CD4-positive, alpha-beta T cell (primary cell): ENCODE results near the gene TTC33. TPM values are rescaled to one million over a fixed set of nuclear protein-coding genes. Genes with fewer than 3 reads are reported as not detected.

Experiments
- ATAC-seq: fragments of 200-7000 bp; cut with Tn5 transposase; one replicate; pipeline ENCODE4 v1.10.0; 2022; ENCODE audit warnings: mild to moderate bottlenecking; ENCODE audit not compliant: poor library complexity
- CTCF ChIA-PET: fragments of 350-600 bp; sonication (Branson Sonifier 250); formaldehyde crosslinking; loops from one replicate; lab custom pipeline; 2021; ENCODE audit warnings: antibody characterized with exemption, inconsistent platforms; lab: Charles Lee
- POLR2A ChIA-PET: fragments of 350-600 bp; sonication (Branson Sonifier 250); formaldehyde crosslinking; loops from one replicate; lab custom pipeline; 2021; ENCODE audit warnings: antibody characterized with exemption, inconsistent platforms; lab: Charles Lee
- DNase-seq, 14 experiments: peaks; one replicate each; pipeline ENCODE4 v3.0.0-alpha.2; 2013 to 2020; ENCODE audit warnings: mixed read lengths in 2 of 14
- H3K27ac ChIP-seq, 2 donors: one replicate each; pipeline versions ENCODE4 v1.5.1 to v1.7.0; 2013; ENCODE audit warnings: low read length in 2 of 2, low read depth in 1 of 2, mild to moderate bottlenecking in 1 of 2
- H3K27me3 ChIP-seq, 2 experiments: 1 replicate in 1 of 2; 2 replicates in 1 of 2; pipeline versions ENCODE4 v1.6.1 to v1.7.0; 2013; ENCODE audit warnings: low read length in 2 of 2, control low read depth in 1 of 2, mild to moderate bottlenecking in 1 of 2, moderate library complexity in 1 of 2; ENCODE audit not compliant: insufficient read depth in 2 of 2, control insufficient read depth in 1 of 2
- H3K36me3 ChIP-seq: one replicate; pipeline ENCODE4 v1.6.1; 2013; ENCODE audit warnings: low read length, control low read depth; ENCODE audit not compliant: insufficient read depth
- H3K4me1 ChIP-seq: one replicate; pipeline ENCODE4 v1.6.1; 2013; ENCODE audit warnings: low read length, control low read depth; ENCODE audit not compliant: insufficient read depth
- H3K4me3 ChIP-seq: one replicate; pipeline ENCODE4 v1.5.1; 2013; ENCODE audit warnings: mild to moderate bottlenecking, low read length, moderate library complexity
- H3K9me3 ChIP-seq, 2 experiments: 1 replicate in 1 of 2; 2 replicates in 1 of 2; pipeline versions ENCODE4 v1.6.1 to v1.7.0; 2013; ENCODE audit warnings: low read length in 2 of 2, mild to moderate bottlenecking in 2 of 2, control low read depth in 1 of 2, moderate library complexity in 1 of 2; ENCODE audit not compliant: control insufficient read depth in 1 of 2, insufficient read depth in 1 of 2
- H3K27ac Mint-ChIP-seq: one replicate; pipeline ENCODE4 v1.8.0; 2020; ENCODE audit warnings: mixed read lengths
- H3K27me3 Mint-ChIP-seq: one replicate; pipeline ENCODE4 v1.8.0; 2021; ENCODE audit warnings: mixed read lengths
- H3K36me3 Mint-ChIP-seq: one replicate; pipeline ENCODE4 v1.8.0; 2021; ENCODE audit warnings: low read depth, mixed read lengths
- H3K4me1 Mint-ChIP-seq: one replicate; pipeline ENCODE4 v1.8.0; 2021; ENCODE audit warnings: low read depth, mixed read lengths
- H3K4me3 Mint-ChIP-seq: one replicate; pipeline ENCODE4 v1.8.0; 2020; ENCODE audit warnings: mild to moderate bottlenecking, mixed read lengths
- H3K9me3 Mint-ChIP-seq: one replicate; pipeline ENCODE4 v1.8.0; 2020; ENCODE audit warnings: mixed read lengths
- CTCF ChIP-seq: fragments of 200-600 bp; IDR thresholded peaks from one replicate; pipeline ENCODE4 v1.8.0; 2022; ENCODE audit warnings: antibody characterized with exemption, mild to moderate bottlenecking
- intact Hi-C, 2 experiments: fragments of 100-400 bp; cut with DNase I in 1 of 2; cut with micrococcal nuclease in 1 of 2; formaldehyde crosslinking; loops; one replicate each; pipeline versions ENCODE4 v1.15.1 to v1.9.0; 2023 to 2025; cut with DNase I, micrococcal nuclease
- total RNA-seq, 174 experiments: library from RNA in 2 of 174; stranded (reverse) in 2 of 174; gene quantifications; one replicate each; pipeline ENCODE4 v1.2.3 and lab custom pipeline; 2021 to 2026

Gene TTC33
- total RNA-seq, 2 experiments from 2014 or later = 8.7 to 12.0 TPM

GRCh38 chr5:40616781-40617180 lies 139.0 kb downstream of the TTC33 start:
- no peaks in the 10 kb centered on the region for H3K36me3 ChIP-seq
- no peak overlapping the region for H3K4me3 ChIP-seq
- no peak overlapping the region for H3K4me3 Mint-ChIP-seq
- intact Hi-C loops = no loop called here
- POLR2A ChIA-PET = no interaction called here
- H3K27ac Mint-ChIP-seq = no peak overlapping the region
- no peaks in the 10 kb centered on the region for H3K9me3 ChIP-seq
- ATAC-seq (no peak), DNase-seq (peak in 2 of 14 experiments; percentile 32 to 41)
- peaks cover 46% of the 10 kb centered on the region for H3K4me1 Mint-ChIP-seq
- no peaks in the 10 kb centered on the region for H3K36me3 Mint-ChIP-seq
- H3K9me3 Mint-ChIP-seq = no peaks in the 10 kb centered on the region
- peaks cover 3% of the 10 kb centered on the region for H3K4me1 ChIP-seq
- H3K27ac ChIP-seq = no peak overlapping the region
- CTCF ChIA-PET = interaction anchor here (0.9 kb wide), 1 partner anchor 9 kb away, joined by 4 read pairs; no protein-coding TSS in a partner anchor
- no peaks in the 10 kb centered on the region for H3K27me3 ChIP-seq
- H3K27me3 Mint-ChIP-seq = no peaks in the 10 kb centered on the region
- no peak for TF ChIP-seq CTCF

GRCh38 chr5:40615586-40616170 lies 140.1 kb downstream of the TTC33 start:
- no peaks in the 10 kb centered on the region for H3K27me3 ChIP-seq
- Mint-ChIP-seq H3K36me3 (no peaks in the 10 kb centered on the region), H3K4me1 (peaks cover 41% of the 10 kb centered on the region), H3K9me3 (peaks cover 3% of the 10 kb centered on the region), H3K4me3 (peak overlapping the region; percentile 49), H3K27me3 (no peaks in the 10 kb centered on the region), H3K27ac (peak overlapping the region; percentile 67)
- ChIA-PET CTCF (no interaction called here), POLR2A (interaction anchor here (0.6 to 1.0 kb wide), 5 partner anchors 12 to 68 kb away, joined by 3 read pairs; partner anchors contain the start of gene PTGER4)
- H3K4me3 ChIP-seq = no peak overlapping the region
- peak; percentile 58 for ATAC-seq
- DNase-seq = peak in 3 of 14 experiments; percentile 23 to 49 (median 27)
- TF ChIP-seq CTCF = no peak
- peak overlapping the region in 1 of 2 donors; percentile 22 for H3K27ac ChIP-seq
- intact Hi-C loops = no loop called here
- no peaks in the 10 kb centered on the region for H3K9me3 ChIP-seq
- H3K4me1 ChIP-seq = peaks cover 3% of the 10 kb centered on the region
- H3K36me3 ChIP-seq = no peaks in the 10 kb centered on the region

DNA sequence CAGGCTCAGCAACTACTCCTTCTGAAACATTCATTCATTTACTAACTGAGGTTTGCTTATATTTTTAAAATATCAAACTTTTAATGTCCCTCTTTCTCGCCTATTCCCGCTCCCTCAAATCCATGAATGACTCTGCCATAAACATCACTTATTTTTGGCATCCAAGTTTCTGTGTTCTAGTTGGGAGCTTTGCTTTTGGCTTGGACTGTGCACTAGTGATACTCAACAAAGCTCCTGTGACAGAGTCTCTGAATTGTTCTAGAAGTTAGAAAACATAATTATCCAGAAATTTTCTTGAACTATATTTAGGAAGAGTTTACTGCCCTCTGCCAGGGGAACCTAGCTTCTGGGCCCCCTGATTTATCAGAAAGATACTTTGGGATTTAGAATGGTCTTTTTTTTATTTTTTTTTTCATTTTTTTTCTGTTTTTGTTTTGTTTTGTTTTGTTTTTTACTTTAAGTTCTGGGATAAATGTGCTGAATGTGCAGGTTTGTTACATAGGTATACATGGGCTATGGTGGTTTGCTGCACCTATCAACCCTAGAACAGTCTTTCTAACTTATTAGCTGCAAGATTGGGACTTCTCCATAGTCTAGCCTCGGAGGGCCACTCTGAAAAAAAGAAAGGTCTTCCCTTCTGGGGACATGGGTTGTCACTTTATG lies 140.7 kb downstream of the TTC33 start:
- H3K27ac ChIP-seq = no peak overlapping the region
- no peak for DNase-seq

More for the DNA sequence above, 140.7 kb downstream of the TTC33 start:
- no peaks in the 10 kb centered on the region for H3K36me3 Mint-ChIP-seq
- no peaks in the 10 kb centered on the region for H3K36me3 ChIP-seq
- ChIA-PET CTCF (no interaction called here), POLR2A (interaction anchor here (0.6 to 1.1 kb wide), 7 partner anchors 8 to 69 kb away, joined by 3 read pairs; partner anchors contain the start of gene PTGER4)
- H3K4me1 ChIP-seq = peaks cover 3% of the 10 kb centered on the region
- H3K4me3 Mint-ChIP-seq = peak overlapping the region; percentile 49
- intact Hi-C loops = no loop called here
- peak overlapping the region; percentile 67 for H3K27ac Mint-ChIP-seq
- H3K9me3 Mint-ChIP-seq = peaks cover 3% of the 10 kb centered on the region
- H3K4me3 ChIP-seq = no peak overlapping the region
- no peaks in the 10 kb centered on the region for H3K9me3 ChIP-seq
- H3K27me3 Mint-ChIP-seq = no peaks in the 10 kb centered on the region
- TF ChIP-seq CTCF = no peak
- ATAC-seq = no peak
- peaks cover 36% of the 10 kb centered on the region for H3K4me1 Mint-ChIP-seq
- no peaks in the 10 kb centered on the region for H3K27me3 ChIP-seq
